Femur (tissue), 1 donor: ENCODE data around the gene GUSB.
"Not testable (repeated sequence)": the region's sequence is repeated elsewhere in the genome, so short reads cannot be mapped to it uniquely, and the experiment has no call there.

Source experiments
- DNase-seq: peaks from one replicate; pipeline ENCODE4 v3.0.0-alpha.2; 2017

GUSB gene

GRCh38 chr7:65974876-65975275 is 7.1 kb downstream of the GUSB start:
- no peak for DNase-seq

- DNase-seq = no peak
Measured at GRCh38 chr7:65974191-65974801, 7.7 kb downstream of the GUSB start.

- no peak for DNase-seq
Measured at GRCh38 chr7:65972976-65973375, 9.0 kb downstream of the GUSB start.

GRCh38 chr7:65971021-65971420 is 11.0 kb downstream of the GUSB start:
- DNase-seq = no peak

- DNase-seq = no peak
Measured at GRCh38 chr7:65968256-65969185, 13.5 kb downstream of the GUSB start.

GRCh38 chr7:65967361-65968155 is 14.5 kb downstream of the GUSB start:
- DNase-seq = no peak

- DNase-seq = no peak
Measured at GRCh38 chr7:65966146-65966545, 15.9 kb downstream of the GUSB start.

GRCh38 chr7:65964671-65965070 is 17.3 kb downstream of the GUSB start:
- DNase-seq = not testable (repeated sequence)

- no peak for DNase-seq
Measured at GRCh38 chr7:65962033-65962432, 20.0 kb downstream of the GUSB start.

- no peak for DNase-seq
Measured at GRCh38 chr7:65960351-65961074, 21.5 kb downstream of the GUSB start.

- no peak for DNase-seq
Measured at GRCh38 chr7:65955718-65956117, 26.3 kb downstream of the GUSB start.

- DNase-seq = no peak
Measured at GRCh38 chr7:65953890-65954450, 28.0 kb downstream of the GUSB start.

GRCh38 chr7:65953001-65953720 is 28.9 kb downstream of the GUSB start:
- no peak for DNase-seq

- no peak for DNase-seq
Measured at GRCh38 chr7:65951837-65952578, 30.0 kb downstream of the GUSB start.

GRCh38 chr7:65946904-65947303 is 35.1 kb downstream of the GUSB start:
- DNase-seq = no peak

- DNase-seq = not testable (repeated sequence)
Measured at GRCh38 chr7:65945787-65946186, 36.2 kb downstream of the GUSB start.

GRCh38 chr7:65938336-65938895 is 43.6 kb downstream of the GUSB start:
- DNase-seq = no peak

- no peak for DNase-seq
Measured at GRCh38 chr7:65937296-65937695, 44.7 kb downstream of the GUSB start.

GRCh38 chr7:65931685-65932084 is 50.3 kb downstream of the GUSB start:
- DNase-seq = no peak
